ENCODE results near the gene GRPEL1. TPM values are rescaled to one million over a fixed set of nuclear protein-coding genes. Genes with fewer than 3 reads are reported as not detected.

Gene GRPEL1
- total RNA-seq, 1 donor from 2014 or later, result 31.4 TPM

- Mint-ChIP-seq H3K9me3 (no peaks in the 10 kb centered on the region), H3K4me3 (no peak overlapping the region), H3K4me1 (ENCODE audit: unreplicated experiment) (peaks cover 7% of the 10 kb centered on the region), H3K27me3 (peaks cover 3% of the 10 kb centered on the region), H3K27ac (no peak overlapping the region), H3K36me3 (no peaks in the 10 kb centered on the region)
- no peak for DNase-seq (ENCODE audit: extremely low spot score, unreplicated experiment)
- TF ChIP-seq CTCF (conservative IDR thresholded peaks at IDR 0.05), result no peak
Observed at GRCh38 chr4:7073526-7074390, 5.9 kb upstream of the GRPEL1 start.

- Mint-ChIP-seq H3K27ac (no peak overlapping the region), H3K36me3 (no peaks in the 10 kb centered on the region), H3K4me1 (ENCODE audit: unreplicated experiment) (peaks cover 11% of the 10 kb centered on the region), H3K27me3 (peaks cover 3% of the 10 kb centered on the region), H3K4me3 (no peak overlapping the region), H3K9me3 (no peaks in the 10 kb centered on the region)
- no peak for TF ChIP-seq CTCF (conservative IDR thresholded peaks at IDR 0.05)
- DNase-seq (ENCODE audit: extremely low spot score, unreplicated experiment), result no peak
Observed at GRCh38 chr4:7073059-7073458, 5.2 kb upstream of the GRPEL1 start.

- peaks cover 21% of the 10 kb centered on the region for H3K4me1 Mint-ChIP-seq (ENCODE audit: unreplicated experiment)
- TF ChIP-seq CTCF (conservative IDR thresholded peaks at IDR 0.05), result peak; percentile 98
- peaks cover 3% of the 10 kb centered on the region for H3K27me3 Mint-ChIP-seq
- H3K9me3 Mint-ChIP-seq, result no peaks in the 10 kb centered on the region
- H3K27ac Mint-ChIP-seq, result no peak overlapping the region
- peak overlapping the region; percentile 79 for H3K4me3 Mint-ChIP-seq
- DNase-seq (ENCODE audit: extremely low spot score, unreplicated experiment), result peak; percentile 90
- no peaks in the 10 kb centered on the region for H3K36me3 Mint-ChIP-seq
Observed at GRCh38 chr4:7070729-7071511, 3.1 kb upstream of the GRPEL1 start.

- no peak for TF ChIP-seq CTCF (conservative IDR thresholded peaks at IDR 0.05)
- peaks cover 25% of the 10 kb centered on the region for H3K4me1 Mint-ChIP-seq (ENCODE audit: unreplicated experiment)
- H3K4me3 Mint-ChIP-seq, result peak overlapping the region; percentile 94
- H3K27me3 Mint-ChIP-seq, result peaks cover 3% of the 10 kb centered on the region
- peaks cover 8% of the 10 kb centered on the region for H3K36me3 Mint-ChIP-seq
- peak overlapping the region; percentile 91 for H3K27ac Mint-ChIP-seq
- peak; percentile 69 for DNase-seq (ENCODE audit: extremely low spot score, unreplicated experiment)
- H3K9me3 Mint-ChIP-seq, result no peaks in the 10 kb centered on the region
Observed at GRCh38 chr4:7068883-7069282, 1.0 kb upstream of the GRPEL1 start.

GRCh38 chr4:7068279-7068842 lies 497 bp upstream of the GRPEL1 start:
- Mint-ChIP-seq H3K27me3 (peaks cover 3% of the 10 kb centered on the region), H3K4me1 (ENCODE audit: unreplicated experiment) (peaks cover 25% of the 10 kb centered on the region), H3K27ac (peak overlapping the region; percentile 91), H3K9me3 (no peaks in the 10 kb centered on the region), H3K4me3 (peak overlapping the region; percentile 94), H3K36me3 (peaks cover 8% of the 10 kb centered on the region)
- TF ChIP-seq CTCF (conservative IDR thresholded peaks at IDR 0.05), result no peak
- DNase-seq (ENCODE audit: extremely low spot score, unreplicated experiment), result no peak
